Fibroblast of lung (primary cell): ENCODE data around the gene TRPV2.

Source experiments
- CTCF ChIP-seq, 2 donors: IDR thresholded peaks in 1 of 2; conservative IDR thresholded peaks in 1 of 2; 1 replicate in 1 of 2; 2 replicates in 1 of 2; pipeline ENCODE4 v1.5.1; 2011 to 2012; ENCODE audit warnings: low read length in 2 of 2, control low read depth in 1 of 2, inconsistent platforms in 1 of 2, low read depth in 1 of 2, mild to moderate bottlenecking in 1 of 2
- EZH2 ChIP-seq: IDR thresholded peaks from 2 replicates; pipeline ENCODE4 v1.5.1; 2012; ENCODE audit warnings: low read length, control low read depth, mild to moderate bottlenecking; ENCODE audit errors: missing control alignments

- no peak for TF ChIP-seq CTCF (conservative IDR thresholded peaks at IDR 0.05 in 1 of 2, IDR thresholded peaks at IDR 0.05 in 1 of 2; ENCODE audit: low read depth in 1 of 2, low read length in 2 of 2)
- TF ChIP-seq EZH2, result no peak
These were observed 57.2 kb downstream of the TRPV2 start for GRCh38 chr17:16472539-16472938.
